ENCODE measurements around the gene ERI3.

The ERI3 gene

DNA sequence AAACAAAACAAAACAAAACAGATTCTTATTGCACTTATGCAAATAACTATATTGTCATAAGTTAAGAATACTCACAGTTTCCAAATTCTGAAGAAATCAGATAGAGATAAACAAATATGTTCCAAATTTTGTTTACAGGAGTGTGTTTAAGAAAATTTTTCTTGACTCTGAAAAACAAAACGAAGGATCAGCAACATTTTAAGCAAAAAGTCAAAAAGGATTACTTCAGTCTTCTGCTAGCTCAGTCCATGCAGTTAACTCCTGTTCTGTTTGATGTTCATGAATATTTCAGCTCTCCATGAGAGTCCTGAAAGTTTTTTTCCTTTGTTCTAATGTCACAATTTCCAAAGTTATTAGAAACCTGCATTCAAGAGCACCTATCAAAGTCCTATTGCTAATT is 180.4 kb downstream of the ERI3 start:
- no peak for DNase-seq
